GM18858 (cell line): Measurements from ENCODE around the gene CD2.

ENCODE experiments used
- ATAC-seq: cut with Tn5 transposase; IDR thresholded peaks from one replicate; pipeline ENCODE4 v1.9.1; 2021; ENCODE audit not compliant: unreplicated experiment

CD2 gene

DNA sequence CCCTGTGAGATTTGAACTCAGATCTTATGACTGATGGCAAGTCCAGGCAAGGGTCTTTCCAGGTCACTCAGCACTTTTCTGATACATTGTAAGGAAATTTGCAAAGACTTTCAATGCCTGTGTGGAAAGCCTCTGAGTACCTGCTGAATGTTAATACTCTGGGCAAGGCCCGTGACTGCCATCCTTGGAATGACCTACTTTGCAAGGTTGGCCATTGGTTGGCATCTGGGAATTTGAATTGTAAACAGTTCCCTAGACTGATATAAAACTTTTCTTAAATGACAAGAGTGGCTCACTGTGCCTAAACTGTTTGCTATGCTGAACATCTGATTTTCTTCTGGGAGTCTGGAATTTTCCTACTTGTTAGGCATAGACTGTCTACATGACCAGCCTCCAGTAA is 57.1 kb downstream of the CD2 start:
- ATAC-seq: no peak

DNA sequence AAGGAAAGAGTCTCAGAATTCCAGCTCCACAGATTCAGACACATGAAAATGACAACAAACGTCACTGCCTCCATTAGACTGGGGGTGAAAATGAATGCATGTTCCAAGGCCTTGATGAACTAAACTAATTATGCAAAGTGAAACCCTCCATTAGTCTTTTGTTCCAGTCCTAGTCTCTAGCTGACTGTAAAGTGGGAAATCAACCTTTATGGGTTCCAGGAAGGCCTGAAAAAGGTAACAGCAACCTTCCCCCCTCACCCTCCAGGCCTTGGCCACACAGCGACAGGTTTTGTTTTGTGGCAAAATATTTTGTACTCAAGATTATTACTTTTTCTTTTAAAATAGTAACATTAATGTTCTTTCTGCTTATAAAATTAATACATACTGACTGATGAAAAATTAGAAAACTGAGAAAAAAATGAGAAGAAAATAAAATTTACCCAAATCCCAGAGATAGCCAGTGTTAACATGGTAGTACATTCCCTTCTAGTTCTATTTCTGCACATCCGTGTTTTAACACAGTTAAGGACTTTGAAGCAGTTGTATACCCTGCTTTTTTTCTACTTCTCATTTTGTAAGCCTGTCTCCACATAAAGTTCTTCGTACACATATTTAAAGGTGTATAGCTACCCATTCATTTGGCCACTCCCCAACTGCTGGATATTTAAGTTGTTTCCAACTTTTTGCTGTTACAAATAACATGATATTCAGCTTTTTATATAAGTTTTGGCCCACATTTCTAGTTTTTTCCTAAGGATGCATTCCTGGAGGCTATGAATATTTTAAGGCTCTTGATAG is 60.9 kb downstream of the CD2 start:
- ATAC-seq: no peak

DNA sequence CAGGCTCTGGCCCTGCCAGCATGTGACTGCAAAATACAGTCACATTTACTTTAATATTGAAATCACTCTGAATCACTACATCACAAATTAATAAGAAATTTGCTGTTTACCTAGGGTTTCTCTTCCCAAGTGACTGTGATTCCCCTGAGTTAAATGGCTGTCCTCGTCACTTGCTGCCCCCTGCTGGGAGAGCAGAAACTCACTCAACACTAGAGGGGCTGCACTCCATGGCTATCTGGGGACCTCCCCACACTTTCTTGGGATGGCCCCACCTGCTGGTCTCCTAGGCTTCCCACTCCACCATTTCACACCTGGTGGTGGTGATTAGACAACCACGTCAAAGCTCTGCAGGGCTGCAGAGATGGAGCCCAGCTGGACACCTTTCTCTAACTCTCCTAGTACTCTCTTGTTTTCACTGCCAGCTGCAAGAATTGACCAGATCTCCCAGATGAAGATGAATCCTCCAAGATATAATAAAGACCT is 63.4 kb downstream of the CD2 start:
- no peak for ATAC-seq
